GM12878 (cell line): ENCODE data around the gene TMEM237. TPM values are rescaled to one million over a fixed set of nuclear protein-coding genes. Genes with fewer than 3 reads are reported as not detected.

Source experiments
- ATAC-seq: fragments of 200-7000 bp; cut with Tn5 transposase; 3 replicates; pipeline ENCODE4 v1.9.1; 2020; ENCODE audit warnings: mild to moderate bottlenecking, moderate library complexity
- BruUV-seq: library from RNA; stranded (reverse); fragments of 400-500 nt; replicated peaks from 2 replicates; lab custom pipeline; 2021; lab: Mats Ljungman, UMichigan
- CTCF ChIA-PET: fragments of 300-600 bp; sonication (Branson Sonifier 250); formaldehyde crosslinking; extraction: SDS; loops from one replicate; lab custom pipeline; 2021; ENCODE audit warnings: inconsistent platforms; lab: Yijun Ruan, JAX
- POLR2A ChIA-PET: fragments of 350-600 bp; formaldehyde crosslinking; extraction: SDS; loops from one replicate; lab custom pipeline; 2021; ENCODE audit warnings: inconsistent platforms; lab: Charles Lee
- RAD21 ChIA-PET: fragments of 300-600 bp; sonication (Branson Sonifier 250); formaldehyde crosslinking; loops from one replicate; lab custom pipeline; 2023; ENCODE audit warnings: antibody characterized with exemption; ENCODE audit not compliant: unreplicated experiment; lab: Charles Lee
- SMC1A ChIA-PET: fragments of 300-600 bp; sonication (Branson Sonifier 250); formaldehyde crosslinking; loops from one replicate; lab custom pipeline; 2023; ENCODE audit not compliant: unreplicated experiment, uncharacterized antibody; lab: Charles Lee
- DNase-seq: peaks from one replicate; pipeline ENCODE4 v3.0.0-alpha.2; 2011; ENCODE audit warnings: low read depth, low spot score
- FAIRE-seq: peaks from 3 replicates; lab custom pipeline; 2011; peaks lifted over from hg19 to GRCh38; lab: Jason Lieb, UNC
- H2AFZ ChIP-seq: 2 replicates; pipeline ENCODE4 v1.6.0; 2011; ENCODE audit warnings: low read depth, low read length, control low read depth; ENCODE audit not compliant: control insufficient read depth
- H3K27ac ChIP-seq: 2 replicates; pipeline ENCODE4 v1.5.1; 2011; ENCODE audit warnings: control low read depth; ENCODE audit not compliant: control insufficient read depth, insufficient read depth
- H3K27me3 ChIP-seq, 2 experiments: replicated peaks in 1 of 2; 2 replicates each; pipeline versions ENCODE4 v1.6.0 to v1.6.1; 2011; ENCODE audit warnings: low read length in 1 of 2; ENCODE audit not compliant: control insufficient read depth in 2 of 2, insufficient read depth in 2 of 2
- H3K36me3 ChIP-seq, 2 experiments: 2 replicates each; pipeline ENCODE4 v1.5.1; 2011; ENCODE audit warnings: low read length in 1 of 2; ENCODE audit not compliant: control insufficient read depth in 2 of 2, insufficient read depth in 2 of 2
- H3K4me1 ChIP-seq: 2 replicates; pipeline ENCODE4 v1.6.1; 2011; ENCODE audit warnings: mild to moderate bottlenecking, low read length, moderate library complexity, mixed read lengths; ENCODE audit not compliant: control insufficient read depth, insufficient read depth
- H3K4me2 ChIP-seq: 2 replicates; pipeline ENCODE4 v1.6.0; 2011; ENCODE audit warnings: control low read depth; ENCODE audit not compliant: control insufficient read depth, insufficient read depth
- H3K4me3 ChIP-seq: fragments of 200-600 bp; sonication (generic); 2 replicates; pipeline ENCODE4 v1.5.1; 2016
- H3K79me2 ChIP-seq: 2 replicates; pipeline ENCODE4 v1.6.0; 2011; ENCODE audit warnings: low read length; ENCODE audit not compliant: control insufficient read depth, insufficient read depth
- H3K9ac ChIP-seq: 2 replicates; pipeline ENCODE4 v1.8.0; 2011; ENCODE audit warnings: low read length, control low read depth, mixed read lengths; ENCODE audit not compliant: control insufficient read depth, insufficient read depth
- H3K9me3 ChIP-seq: replicated peaks from 3 replicates; pipeline ENCODE4 v1.5.1; 2011; ENCODE audit warnings: mild to moderate bottlenecking, low read length; ENCODE audit not compliant: control insufficient read depth, insufficient read depth
- H4K20me1 ChIP-seq: 2 replicates; pipeline ENCODE4 v1.6.0; 2011; ENCODE audit not compliant: control insufficient read depth, insufficient read depth
- HDGF ChIP-seq: fragments of 450-650 bp; IDR thresholded peaks from 2 replicates; pipeline ENCODE4 v1.6.1; 2016; ENCODE audit warnings: antibody characterized with exemption
- TAF1 ChIP-seq: IDR thresholded peaks from 2 replicates; pipeline ENCODE4 v1.6.1; 2011; ENCODE audit warnings: mild to moderate bottlenecking, low read depth, low read length, borderline replicate concordance
- TCF3 ChIP-seq: IDR thresholded peaks from 2 replicates; pipeline ENCODE4 v1.6.1; 2012; ENCODE audit warnings: low read depth, mild to moderate bottlenecking, low read length, borderline replicate concordance; ENCODE audit not compliant: insufficient read depth
- WGBS: methylation state at CpG from one replicate; pipeline ENCODE4 v1.1.6; 2016; ENCODE audit warnings: low lambda C conversion rate; ENCODE audit not compliant: insufficient replicate concordance, insufficient coverage; ENCODE audit errors: missing lambda C conversion rate; 5-methylcytosine and 5-hydroxymethylcytosine counted together
- in situ Hi-C: fragments of 300-500 bp; cut with MboI; formaldehyde crosslinking; loops from 9 replicates; pipeline ENCODE4 v1.14.3; 2018; ENCODE audit warnings: mixed read lengths
- intact Hi-C: fragments of 100-400 bp; cut with micrococcal nuclease; formaldehyde crosslinking; loops from one replicate; pipeline ENCODE4 v1.14.2; 2022; ENCODE audit not compliant: unreplicated experiment
- polyA plus RNA-seq, 11 experiments: library from polyadenylated mRNA; depleted of rRNA in 4 of 11; unstranded in 6 of 11; stranded (reverse) in 5 of 11; fragments of >200 nt; fragmentation: Nextera tagmentation in 4 of 11; fragmentation: Illumina TruSeq in 1 of 11; extraction: Ambion mirVana in 4 of 11; extraction: Trizol in 1 of 11; gene quantifications; 1 replicate in 1 of 11; 2 replicates in 10 of 11; pipeline versions ENCODE4 v1.2.1 to v1.2.3, GENCODE V29; 2011 to 2016; ENCODE audit warnings: inconsistent platforms in 2 of 11, missing spikeins in 2 of 11, low read depth in 1 of 11
- total RNA-seq, 4 experiments: library from RNA; depleted of rRNA in 3 of 4; stranded (reverse); fragments of >200 nt in 3 of 4; fragmentation: Illumina TruSeq in 1 of 4; extraction: Trizol in 1 of 4; gene quantifications; 2 replicates each; pipeline versions ENCODE4 v1.2.1 to v1.2.3, GENCODE V29; 2013 to 2021
- TF ChIP-seq, protein P1 (sequence below): fragments of 450-650 bp; IDR thresholded peaks from 2 replicates; pipeline ENCODE4 v1.6.1; 2016; ENCODE audit warnings: mild to moderate bottlenecking
- TF ChIP-seq, protein P2 (sequence below): fragments of 450-650 bp; formaldehyde crosslinking; IDR thresholded peaks from 2 replicates; pipeline ENCODE4 v1.4.0; 2022; ENCODE audit warnings: mild to moderate bottlenecking, moderate library complexity
- TF ChIP-seq, protein P3 (sequence below): IDR thresholded peaks from 2 replicates; pipeline ENCODE4 v1.6.1; 2011; ENCODE audit warnings: borderline replicate concordance, low read depth, mild to moderate bottlenecking, moderate library complexity, low read length; ENCODE audit not compliant: insufficient read depth, poor library complexity, severe bottlenecking
- TF ChIP-seq, protein P4 (sequence below): fragments of 450-650 bp; IDR thresholded peaks from 2 replicates; pipeline ENCODE4 v1.6.1; 2017; ENCODE audit warnings: mild to moderate bottlenecking

TMEM237 gene
- total and polyA plus RNA-seq, 10 of the 15 experiments (the other 5 are each of a cell fraction or from before 2014, with no cell fraction given), result 15.0 to 43.7 (median 29.3) TPM

DNA sequence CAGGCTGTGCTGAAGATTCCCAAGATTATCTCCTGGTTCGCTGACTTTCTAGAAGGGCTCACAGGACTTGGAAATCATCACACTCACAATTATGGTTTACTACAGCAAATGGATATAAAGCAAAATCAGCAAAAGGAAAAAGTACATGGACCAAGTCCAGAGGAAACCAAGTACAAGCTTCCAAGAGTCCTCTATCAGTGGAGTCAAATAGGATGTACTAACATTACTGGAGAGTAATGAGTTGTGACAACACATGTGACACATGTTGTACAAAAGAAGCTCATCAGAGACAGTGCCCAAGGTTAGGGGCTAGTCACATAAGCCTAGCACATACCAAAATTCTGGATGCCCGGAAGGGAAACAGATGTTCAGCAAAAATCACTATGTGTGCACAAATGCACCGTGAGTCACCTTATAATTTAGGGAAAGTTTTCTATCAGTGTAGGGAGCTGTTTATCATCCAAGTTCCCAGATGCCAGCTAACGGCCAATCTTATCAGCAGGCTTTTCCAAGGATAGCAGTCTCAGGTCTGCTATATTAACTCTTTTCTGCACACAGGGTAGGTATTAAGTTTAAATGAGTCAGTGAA lies 9.5 kb downstream of the TMEM237 start (continued):
- TF ChIP-seq, protein P1, sequence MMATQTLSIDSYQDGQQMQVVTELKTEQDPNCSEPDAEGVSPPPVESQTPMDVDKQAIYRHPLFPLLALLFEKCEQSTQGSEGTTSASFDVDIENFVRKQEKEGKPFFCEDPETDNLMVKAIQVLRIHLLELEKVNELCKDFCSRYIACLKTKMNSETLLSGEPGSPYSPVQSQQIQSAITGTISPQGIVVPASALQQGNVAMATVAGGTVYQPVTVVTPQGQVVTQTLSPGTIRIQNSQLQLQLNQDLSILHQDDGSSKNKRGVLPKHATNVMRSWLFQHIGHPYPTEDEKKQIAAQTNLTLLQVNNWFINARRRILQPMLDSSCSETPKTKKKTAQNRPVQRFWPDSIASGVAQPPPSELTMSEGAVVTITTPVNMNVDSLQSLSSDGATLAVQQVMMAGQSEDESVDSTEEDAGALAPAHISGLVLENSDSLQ, result no peak
- TF ChIP-seq HDGF, result no peak

DNA sequence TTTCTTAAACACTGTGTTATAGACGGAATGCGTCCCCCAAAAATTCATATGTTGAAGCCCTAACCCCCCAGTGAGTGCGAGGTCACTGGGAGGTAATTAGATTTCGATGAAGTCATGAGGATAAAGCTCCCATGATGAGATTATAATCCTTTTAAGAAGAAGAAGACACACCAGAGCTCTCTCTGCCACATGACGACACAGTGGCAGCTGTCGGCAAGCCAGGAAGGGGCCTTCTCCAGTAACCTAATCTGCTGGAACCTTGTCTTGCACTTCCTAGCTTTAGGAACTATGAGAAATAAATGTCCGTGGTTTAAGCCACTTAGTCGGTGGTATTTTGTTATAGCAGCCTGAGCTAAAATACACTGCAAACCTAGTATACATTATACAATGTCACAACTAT lies 12.3 kb downstream of the TMEM237 start:
- POLR2A ChIA-PET, result no interaction called here
- no peak overlapping the region for H3K4me3 ChIP-seq
- intact Hi-C loops (no loop called here), in situ Hi-C loops (no loop called here)
- CTCF ChIA-PET, result no interaction called here
- no peak overlapping the region for H3K4me2 ChIP-seq
- no peak for TF ChIP-seq TCF3
- TF ChIP-seq, protein P2, sequence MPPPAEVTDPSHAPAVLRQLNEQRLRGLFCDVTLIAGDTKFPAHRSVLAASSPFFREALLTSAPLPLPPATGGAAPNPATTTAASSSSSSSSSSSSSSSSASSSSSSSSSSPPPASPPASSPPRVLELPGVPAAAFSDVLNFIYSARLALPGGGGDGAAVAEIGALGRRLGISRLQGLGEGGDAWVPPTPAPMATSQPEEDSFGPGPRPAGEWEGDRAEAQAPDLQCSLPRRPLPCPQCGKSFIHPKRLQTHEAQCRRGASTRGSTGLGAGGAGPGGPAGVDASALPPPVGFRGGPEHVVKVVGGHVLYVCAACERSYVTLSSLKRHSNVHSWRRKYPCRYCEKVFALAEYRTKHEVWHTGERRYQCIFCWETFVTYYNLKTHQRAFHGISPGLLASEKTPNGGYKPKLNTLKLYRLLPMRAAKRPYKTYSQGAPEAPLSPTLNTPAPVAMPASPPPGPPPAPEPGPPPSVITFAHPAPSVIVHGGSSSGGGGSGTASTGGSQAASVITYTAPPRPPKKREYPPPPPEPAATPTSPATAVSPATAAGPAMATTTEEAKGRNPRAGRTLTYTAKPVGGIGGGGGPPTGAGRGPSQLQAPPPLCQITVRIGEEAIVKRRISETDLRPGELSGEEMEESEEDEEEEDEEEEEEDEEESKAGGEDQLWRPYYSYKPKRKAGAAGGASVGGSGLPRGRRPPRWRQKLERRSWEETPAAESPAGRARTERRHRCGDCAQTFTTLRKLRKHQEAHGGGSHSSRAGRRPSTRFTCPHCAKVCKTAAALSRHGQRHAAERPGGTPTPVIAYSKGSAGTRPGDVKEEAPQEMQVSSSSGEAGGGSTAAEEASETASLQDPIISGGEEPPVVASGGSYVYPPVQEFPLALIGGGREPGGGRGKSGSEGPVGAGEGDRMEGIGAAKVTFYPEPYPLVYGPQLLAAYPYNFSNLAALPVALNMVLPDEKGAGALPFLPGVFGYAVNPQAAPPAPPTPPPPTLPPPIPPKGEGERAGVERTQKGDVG, result no peak
- TF ChIP-seq, protein P3, sequence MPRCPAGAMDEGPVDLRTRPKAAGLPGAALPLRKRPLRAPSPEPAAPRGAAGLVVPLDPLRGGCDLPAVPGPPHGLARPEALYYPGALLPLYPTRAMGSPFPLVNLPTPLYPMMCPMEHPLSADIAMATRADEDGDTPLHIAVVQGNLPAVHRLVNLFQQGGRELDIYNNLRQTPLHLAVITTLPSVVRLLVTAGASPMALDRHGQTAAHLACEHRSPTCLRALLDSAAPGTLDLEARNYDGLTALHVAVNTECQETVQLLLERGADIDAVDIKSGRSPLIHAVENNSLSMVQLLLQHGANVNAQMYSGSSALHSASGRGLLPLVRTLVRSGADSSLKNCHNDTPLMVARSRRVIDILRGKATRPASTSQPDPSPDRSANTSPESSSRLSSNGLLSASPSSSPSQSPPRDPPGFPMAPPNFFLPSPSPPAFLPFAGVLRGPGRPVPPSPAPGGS, result no peak
- TF ChIP-seq TAF1, result no peak
- TF ChIP-seq, protein P4, sequence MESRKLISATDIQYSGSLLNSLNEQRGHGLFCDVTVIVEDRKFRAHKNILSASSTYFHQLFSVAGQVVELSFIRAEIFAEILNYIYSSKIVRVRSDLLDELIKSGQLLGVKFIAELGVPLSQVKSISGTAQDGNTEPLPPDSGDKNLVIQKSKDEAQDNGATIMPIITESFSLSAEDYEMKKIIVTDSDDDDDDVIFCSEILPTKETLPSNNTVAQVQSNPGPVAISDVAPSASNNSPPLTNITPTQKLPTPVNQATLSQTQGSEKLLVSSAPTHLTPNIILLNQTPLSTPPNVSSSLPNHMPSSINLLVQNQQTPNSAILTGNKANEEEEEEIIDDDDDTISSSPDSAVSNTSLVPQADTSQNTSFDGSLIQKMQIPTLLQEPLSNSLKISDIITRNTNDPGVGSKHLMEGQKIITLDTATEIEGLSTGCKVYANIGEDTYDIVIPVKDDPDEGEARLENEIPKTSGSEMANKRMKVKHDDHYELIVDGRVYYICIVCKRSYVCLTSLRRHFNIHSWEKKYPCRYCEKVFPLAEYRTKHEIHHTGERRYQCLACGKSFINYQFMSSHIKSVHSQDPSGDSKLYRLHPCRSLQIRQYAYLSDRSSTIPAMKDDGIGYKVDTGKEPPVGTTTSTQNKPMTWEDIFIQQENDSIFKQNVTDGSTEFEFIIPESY, result no peak
- H3K4me1 ChIP-seq, result no peaks in the 10 kb centered on the region
- no peaks in the 10 kb centered on the region; a peak in 3 of 4 replicates for H3K36me3 ChIP-seq
- H2AFZ ChIP-seq, result no peak overlapping the region
- H4K20me1 ChIP-seq, result no peaks in the 10 kb centered on the region
- no peak overlapping the region for H3K9ac ChIP-seq
- ATAC-seq (no peak), FAIRE-seq (no peak), DNase-seq (no peak)
- H3K79me2 ChIP-seq, result no peaks in the 10 kb centered on the region
- H3K27me3 ChIP-seq, result no peaks in the 10 kb centered on the region
- SMC1A ChIA-PET, result no interaction called here
- 91% methylated on average over 8 of the region's 8 CpGs for WGBS
- RAD21 ChIA-PET, result no interaction called here
- no peaks in the 10 kb centered on the region; the same call in 2 of the 3 replicates for H3K9me3 ChIP-seq
- no peak overlapping the region for H3K27ac ChIP-seq
- no TSS peak for BruUV-seq
